Astrocyte of the spinal cord (primary cell): ENCODE data around the gene MRPL18.

Source experiments
- DNase-seq: peaks from one replicate; pipeline ENCODE4 v3.0.0; 2011; ENCODE audit warnings: low read depth, low spot score
- H3K4me3 ChIP-seq: 2 replicates; pipeline ENCODE4 v1.5.1; 2011; ENCODE audit warnings: low read depth, mild to moderate bottlenecking, low read length, moderate library complexity
- in situ Hi-C: cut with HindIII; loops from 2 replicates; pipeline ENCODE4 v1.10.0; 2017; ENCODE audit warnings: low sequenced_read_pairs
- TF ChIP-seq, protein P1 (sequence below): IDR thresholded peaks from 2 replicates; pipeline ENCODE4 v1.5.1; 2012; ENCODE audit warnings: low read depth, mild to moderate bottlenecking, low read length, inconsistent platforms

Gene MRPL18

DNA sequence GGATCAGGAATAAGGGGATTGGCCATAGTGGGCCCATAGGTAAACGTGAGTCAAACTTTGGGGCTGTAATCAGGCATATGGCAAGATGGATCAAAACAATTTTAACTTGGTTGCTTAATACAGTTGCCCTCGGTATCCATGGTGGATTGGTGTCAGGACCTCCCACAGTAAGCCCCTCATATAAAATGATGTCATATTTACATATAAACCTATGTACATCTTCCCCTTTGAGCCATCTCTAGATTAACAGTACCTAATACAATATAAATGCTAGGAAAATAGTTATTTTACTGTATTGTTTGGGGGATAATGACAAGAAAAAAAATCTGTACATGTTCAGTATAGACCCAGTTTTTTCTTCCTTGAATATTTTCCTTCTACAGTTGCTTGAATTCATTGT lies 35.9 kb upstream of the MRPL18 start:
- TF ChIP-seq, protein P1, sequence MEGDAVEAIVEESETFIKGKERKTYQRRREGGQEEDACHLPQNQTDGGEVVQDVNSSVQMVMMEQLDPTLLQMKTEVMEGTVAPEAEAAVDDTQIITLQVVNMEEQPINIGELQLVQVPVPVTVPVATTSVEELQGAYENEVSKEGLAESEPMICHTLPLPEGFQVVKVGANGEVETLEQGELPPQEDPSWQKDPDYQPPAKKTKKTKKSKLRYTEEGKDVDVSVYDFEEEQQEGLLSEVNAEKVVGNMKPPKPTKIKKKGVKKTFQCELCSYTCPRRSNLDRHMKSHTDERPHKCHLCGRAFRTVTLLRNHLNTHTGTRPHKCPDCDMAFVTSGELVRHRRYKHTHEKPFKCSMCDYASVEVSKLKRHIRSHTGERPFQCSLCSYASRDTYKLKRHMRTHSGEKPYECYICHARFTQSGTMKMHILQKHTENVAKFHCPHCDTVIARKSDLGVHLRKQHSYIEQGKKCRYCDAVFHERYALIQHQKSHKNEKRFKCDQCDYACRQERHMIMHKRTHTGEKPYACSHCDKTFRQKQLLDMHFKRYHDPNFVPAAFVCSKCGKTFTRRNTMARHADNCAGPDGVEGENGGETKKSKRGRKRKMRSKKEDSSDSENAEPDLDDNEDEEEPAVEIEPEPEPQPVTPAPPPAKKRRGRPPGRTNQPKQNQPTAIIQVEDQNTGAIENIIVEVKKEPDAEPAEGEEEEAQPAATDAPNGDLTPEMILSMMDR, result no peak
- no peak for DNase-seq
- in situ Hi-C loops, result no loop called here
- H3K4me3 ChIP-seq, result no peak overlapping the region

DNA sequence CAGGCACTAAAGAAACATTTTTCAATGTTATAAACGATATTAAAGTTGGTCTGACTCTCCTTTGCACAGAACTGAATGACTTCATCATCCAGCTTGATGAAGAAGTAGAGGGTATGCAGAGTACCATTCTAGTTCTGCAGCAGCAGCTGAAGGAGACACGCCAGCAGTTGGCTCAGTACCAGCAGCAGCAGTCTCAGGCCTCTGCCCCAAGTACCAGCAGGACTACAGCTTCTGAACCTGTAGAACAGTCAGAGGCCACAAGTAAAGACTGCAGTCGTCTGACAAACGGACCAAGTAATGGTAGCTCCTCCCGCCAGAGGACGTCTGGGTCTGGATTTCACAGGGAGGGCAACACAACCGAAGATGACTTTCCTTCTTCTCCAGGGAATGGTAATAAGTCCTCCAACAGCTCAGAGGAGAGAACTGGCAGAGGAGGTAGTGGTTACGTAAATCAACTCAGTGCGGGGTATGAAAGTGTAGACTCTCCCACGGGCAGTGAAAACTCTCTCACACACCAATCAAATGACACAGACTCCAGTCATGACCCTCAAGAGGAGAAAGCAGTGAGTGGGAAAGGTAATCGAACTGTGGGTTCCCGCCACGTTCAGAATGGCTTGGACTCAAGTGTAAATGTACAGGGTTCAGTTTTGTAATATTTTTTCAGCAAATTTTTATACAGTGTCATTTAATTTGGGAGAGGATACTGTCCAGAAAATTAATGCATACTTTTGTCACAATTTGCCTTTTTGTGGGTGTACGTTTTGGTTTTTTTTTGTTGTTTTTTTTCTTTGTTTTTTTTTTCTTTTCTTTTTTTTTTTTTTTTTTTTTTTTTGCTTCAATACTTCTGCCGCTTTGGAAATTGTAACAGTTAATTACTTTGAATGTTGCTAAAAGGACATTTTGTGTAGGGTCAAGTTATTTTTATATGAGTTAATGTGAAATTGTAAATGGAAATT lies 35.0 kb upstream of the MRPL18 start:
- in situ Hi-C loops, result no loop called here
- DNase-seq, result no peak
- no peak overlapping the region for H3K4me3 ChIP-seq
- TF ChIP-seq, protein P1, result no peak

DNA sequence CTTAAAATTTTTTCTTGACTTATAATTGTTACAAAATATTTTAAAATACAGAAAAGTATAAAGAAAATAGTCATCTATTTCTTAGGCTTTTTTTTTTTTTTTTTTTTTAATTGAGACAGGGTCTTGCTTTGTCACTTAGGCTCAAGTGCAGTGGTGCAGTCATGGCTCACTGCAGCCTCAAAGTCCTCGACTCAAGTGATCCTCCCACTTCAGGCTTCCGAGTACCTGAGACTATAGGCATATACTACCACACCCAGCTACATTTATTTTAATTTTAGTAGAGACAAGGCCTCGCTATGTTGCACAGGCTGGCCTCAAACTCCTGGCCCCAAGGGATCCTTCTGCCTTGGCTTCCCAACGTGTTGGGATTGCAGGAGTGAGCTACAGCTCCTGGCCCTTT lies 33.8 kb upstream of the MRPL18 start:
- H3K4me3 ChIP-seq, result no peak overlapping the region
- in situ Hi-C loops, result no loop called here
- no peak for DNase-seq
- TF ChIP-seq, protein P1, result no peak

DNA sequence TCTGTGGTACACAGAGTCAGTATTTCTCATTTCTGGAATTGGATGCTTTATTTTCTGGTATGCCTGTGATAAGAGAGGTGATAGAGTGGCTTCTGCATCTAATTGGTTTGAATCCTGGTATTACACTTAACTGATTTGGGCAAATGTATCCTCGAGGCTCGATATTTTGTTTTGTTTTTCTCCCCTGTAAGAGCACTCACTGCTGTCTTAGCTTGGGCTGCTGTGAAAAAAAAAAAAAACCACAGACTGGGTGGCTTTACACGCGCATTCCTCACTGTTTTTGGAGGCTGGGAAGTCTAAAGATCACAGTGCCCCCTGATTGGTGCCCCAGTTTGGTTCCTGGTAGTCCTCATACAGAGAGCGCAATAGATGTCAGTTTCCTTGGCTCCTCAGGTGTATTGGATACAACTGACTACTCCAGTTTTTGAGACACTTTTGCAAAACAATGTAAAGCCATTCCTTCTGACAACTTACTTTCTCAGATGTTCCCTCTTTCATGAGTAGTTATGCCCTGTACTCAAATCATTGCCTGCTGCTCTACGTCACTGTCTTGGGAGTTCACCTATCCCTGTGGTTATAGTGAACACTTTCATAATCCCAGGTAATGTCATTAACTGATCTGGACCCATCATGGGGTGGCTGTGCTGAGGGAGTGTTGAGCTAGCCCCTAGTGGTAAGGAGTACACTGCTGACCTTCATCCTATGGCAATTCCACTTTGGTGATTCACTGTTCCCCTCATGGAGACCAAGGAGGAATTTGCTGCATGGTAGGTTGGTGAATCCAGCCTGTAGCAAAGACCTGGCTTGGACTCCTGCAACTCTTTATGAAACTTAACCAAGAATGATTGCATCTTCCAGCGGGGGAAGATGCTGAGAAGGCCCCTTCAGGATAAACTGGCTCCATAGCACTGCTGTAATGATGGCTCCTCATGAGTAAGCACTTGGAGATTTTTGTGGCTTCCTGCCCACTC lies 32.0 kb upstream of the MRPL18 start:
- DNase-seq, result peak; percentile 51
- TF ChIP-seq, protein P1, result peak; percentile 26
- in situ Hi-C loops, result no loop called here
- H3K4me3 ChIP-seq, result no peak overlapping the region

DNA sequence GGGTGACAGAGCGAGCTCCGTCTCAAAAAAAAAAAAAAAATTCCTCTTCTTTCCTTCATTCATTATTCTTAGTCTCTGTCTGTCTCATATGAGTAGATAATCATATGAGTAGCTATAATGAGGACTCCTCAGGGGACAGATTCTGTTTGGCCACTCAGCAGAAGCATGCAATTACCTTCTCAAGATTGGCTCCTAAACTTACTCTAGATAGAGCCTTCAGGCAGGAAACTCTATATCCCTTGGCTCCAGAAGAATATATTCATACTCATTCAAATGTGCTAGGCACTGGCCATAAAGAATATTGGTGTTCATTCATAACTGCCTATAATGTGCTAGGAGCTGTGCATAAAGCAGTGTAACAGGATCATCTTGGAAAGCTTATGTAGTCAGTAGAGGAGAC lies 30.6 kb upstream of the MRPL18 start:
- no peak overlapping the region for H3K4me3 ChIP-seq
- in situ Hi-C loops, result no loop called here
- no peak for DNase-seq
- TF ChIP-seq, protein P1, result no peak

DNA sequence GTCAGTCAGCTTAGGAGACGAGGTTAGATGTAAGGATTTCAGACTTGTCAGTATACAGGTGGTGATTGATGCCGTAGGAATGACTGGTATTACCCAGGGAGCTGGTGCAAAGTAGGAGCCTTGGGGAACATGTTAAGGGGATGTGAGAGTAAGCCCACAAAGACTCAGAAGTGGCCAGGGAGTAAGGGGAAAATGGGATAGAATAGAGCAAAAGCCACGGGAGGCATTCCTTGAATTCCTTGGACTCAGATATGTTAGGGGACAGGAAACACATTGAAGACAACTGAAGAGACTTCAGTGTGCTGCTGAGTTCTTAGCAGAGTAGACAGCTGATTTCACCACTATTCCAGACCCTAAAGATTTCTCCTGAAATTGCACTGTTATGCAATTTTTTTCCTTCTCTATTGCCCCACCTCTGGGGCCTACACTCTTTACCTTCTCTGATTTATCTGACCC lies 29.6 kb upstream of the MRPL18 start:
- TF ChIP-seq, protein P1, result no peak
- no peak overlapping the region for H3K4me3 ChIP-seq
- DNase-seq, result peak; percentile 50
- in situ Hi-C loops, result no loop called here
